C4-2B (cell line): ENCODE results near the gene NDUFAF2.

Experiments
- ZFX ChIP-seq: fragments of 450-650 bp; IDR thresholded peaks from 2 replicates; pipeline ENCODE4 v1.6.1; 2017
- TF ChIP-seq, protein P1 (sequence below): fragments of 450-650 bp; conservative IDR thresholded peaks from 2 replicates; pipeline ENCODE4 v1.5.1; 2017; ENCODE audit warnings: mild to moderate bottlenecking

DNA sequence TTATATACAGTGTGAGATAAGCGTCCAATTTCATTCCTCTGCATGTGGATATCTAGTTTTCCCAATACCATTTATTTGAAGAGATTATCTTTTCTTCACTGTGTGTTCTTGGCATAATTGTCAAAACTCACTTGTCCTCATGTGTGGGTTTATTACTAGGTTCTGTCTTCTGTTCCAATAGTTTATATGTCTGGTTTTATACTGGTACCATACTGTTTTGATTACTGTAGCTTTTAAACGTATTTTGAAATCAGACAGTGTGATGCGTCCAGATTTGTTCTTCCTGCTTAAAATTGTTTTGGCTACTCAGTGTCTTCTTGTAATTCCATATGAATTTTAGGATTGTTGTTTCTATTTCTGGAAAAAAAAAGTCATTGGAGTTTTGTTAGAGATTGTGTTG lies 10.2 kb downstream of the NDUFAF2 start:
- TF ChIP-seq, protein P1, sequence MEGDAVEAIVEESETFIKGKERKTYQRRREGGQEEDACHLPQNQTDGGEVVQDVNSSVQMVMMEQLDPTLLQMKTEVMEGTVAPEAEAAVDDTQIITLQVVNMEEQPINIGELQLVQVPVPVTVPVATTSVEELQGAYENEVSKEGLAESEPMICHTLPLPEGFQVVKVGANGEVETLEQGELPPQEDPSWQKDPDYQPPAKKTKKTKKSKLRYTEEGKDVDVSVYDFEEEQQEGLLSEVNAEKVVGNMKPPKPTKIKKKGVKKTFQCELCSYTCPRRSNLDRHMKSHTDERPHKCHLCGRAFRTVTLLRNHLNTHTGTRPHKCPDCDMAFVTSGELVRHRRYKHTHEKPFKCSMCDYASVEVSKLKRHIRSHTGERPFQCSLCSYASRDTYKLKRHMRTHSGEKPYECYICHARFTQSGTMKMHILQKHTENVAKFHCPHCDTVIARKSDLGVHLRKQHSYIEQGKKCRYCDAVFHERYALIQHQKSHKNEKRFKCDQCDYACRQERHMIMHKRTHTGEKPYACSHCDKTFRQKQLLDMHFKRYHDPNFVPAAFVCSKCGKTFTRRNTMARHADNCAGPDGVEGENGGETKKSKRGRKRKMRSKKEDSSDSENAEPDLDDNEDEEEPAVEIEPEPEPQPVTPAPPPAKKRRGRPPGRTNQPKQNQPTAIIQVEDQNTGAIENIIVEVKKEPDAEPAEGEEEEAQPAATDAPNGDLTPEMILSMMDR = no peak
- no peak for TF ChIP-seq ZFX
